ENCODE results near the gene C2CD3. TPM values are rescaled to one million over a fixed set of nuclear protein-coding genes. Genes with fewer than 3 reads are reported as not detected.

The C2CD3 gene
- total and polyA plus RNA-seq, 2 donors = 12.2 to 13.6 TPM

DNA sequence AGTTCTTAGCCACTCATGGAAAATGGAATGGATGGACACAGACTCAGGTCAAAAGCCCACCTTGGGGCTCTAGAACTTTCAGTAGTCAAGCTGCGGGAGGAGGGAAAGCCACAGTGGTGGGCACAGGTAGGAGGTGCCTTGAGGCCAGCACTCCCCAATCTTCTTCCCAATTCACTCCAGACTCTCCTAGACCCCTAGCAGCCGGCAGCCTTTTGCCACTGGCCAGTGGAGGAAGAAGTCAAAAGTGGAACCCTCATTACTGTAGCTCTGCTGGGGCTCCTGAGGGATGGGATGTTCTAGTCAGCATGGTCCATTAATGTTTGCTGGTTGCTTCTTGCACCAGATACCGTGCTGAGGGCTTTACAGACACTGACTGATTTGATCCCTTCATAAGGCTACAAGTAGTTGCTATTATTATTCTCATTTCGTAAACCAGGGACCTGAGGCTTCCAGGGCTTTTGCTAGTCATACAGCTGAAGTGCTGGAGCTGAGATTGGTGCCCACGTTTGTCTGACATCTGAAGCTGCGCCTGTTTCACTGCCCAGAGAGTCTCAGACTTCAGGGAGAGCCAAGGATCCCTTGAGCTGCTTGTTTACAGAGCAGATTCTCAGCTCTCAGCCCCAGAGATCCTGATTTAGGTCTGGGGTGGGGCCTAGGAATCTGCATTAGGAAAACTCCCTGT, 163.0 kb downstream of the C2CD3 start:
- Histone ChIP-seq H3K36me3 (ENCODE audit: control insufficient read depth in 2 of 2, insufficient read depth in 2 of 2, low read length in 1 of 2) (peaks cover 18 to 28% of the 10 kb centered on the region in 2 donors), H3K4me1 (ENCODE audit: control insufficient read depth in 2 of 2, insufficient read depth in 2 of 2, low read length in 2 of 2) (peaks cover 12 to 55% of the 10 kb centered on the region in 2 donors), H3K4me3 (ENCODE audit: low read length in 2 of 2) (no peak overlapping the region), H3K27me3 (ENCODE audit: control insufficient read depth in 2 of 2, insufficient read depth in 1 of 2, low read length in 1 of 2) (no peaks in the 10 kb centered on the region), H3K9me3 (ENCODE audit: control insufficient read depth in 2 of 2, insufficient read depth in 1 of 2, low read length in 1 of 2) (no peaks in the 10 kb centered on the region), H3K27ac (ENCODE audit: low read depth in 1 of 2, low read length in 1 of 2) (no peak overlapping the region)
- DNase-seq (ENCODE audit: low read depth in 6 of 9, low spot score in 9 of 9) = no peak
- 96% methylated on average over 6 of the region's 6 CpGs for WGBS

DNA sequence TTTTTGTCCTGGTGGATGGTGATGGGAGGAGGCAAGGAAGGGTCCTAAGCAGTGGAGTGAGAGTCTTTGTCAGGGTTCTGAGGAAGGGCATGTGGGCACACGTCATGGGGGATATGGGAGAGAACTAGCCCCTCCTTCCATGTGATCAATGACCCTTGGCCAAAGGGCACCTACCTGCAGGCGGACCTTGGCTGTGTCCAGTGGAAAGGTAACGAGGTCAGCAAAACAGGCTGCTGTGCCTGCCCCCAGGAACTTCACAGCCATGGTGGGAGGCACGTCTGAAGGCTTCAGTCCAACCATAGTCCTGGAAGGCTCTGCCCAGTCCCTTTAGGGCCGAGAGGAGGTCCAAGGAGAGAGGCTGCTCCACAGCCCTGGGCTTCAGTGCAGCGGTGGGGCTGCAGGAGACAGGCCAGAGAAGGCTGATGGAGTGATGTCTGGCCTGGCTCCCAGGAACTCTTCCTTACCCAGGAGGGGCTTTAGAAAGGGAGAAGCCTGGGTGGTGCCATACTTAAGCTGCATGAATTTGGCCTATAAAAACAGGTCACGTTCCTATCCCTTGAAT, 164.0 kb downstream of the C2CD3 start:
- no peak for DNase-seq (ENCODE audit: low read depth in 6 of 9, low spot score in 9 of 9)
- Histone ChIP-seq H3K27me3 (ENCODE audit: control insufficient read depth in 2 of 2, insufficient read depth in 1 of 2, low read length in 1 of 2) (no peaks in the 10 kb centered on the region), H3K4me3 (ENCODE audit: low read length in 2 of 2) (no peak overlapping the region), H3K4me1 (ENCODE audit: control insufficient read depth in 2 of 2, insufficient read depth in 2 of 2, low read length in 2 of 2) (peaks cover 12 to 54% of the 10 kb centered on the region in 2 donors), H3K9me3 (ENCODE audit: control insufficient read depth in 2 of 2, insufficient read depth in 1 of 2, low read length in 1 of 2) (no peaks in the 10 kb centered on the region), H3K36me3 (ENCODE audit: control insufficient read depth in 2 of 2, insufficient read depth in 2 of 2, low read length in 1 of 2) (peaks cover 23 to 31% of the 10 kb centered on the region in 2 donors), H3K27ac (ENCODE audit: low read depth in 1 of 2, low read length in 1 of 2) (no peak overlapping the region)
- 97% methylated on average over 7 of the region's 7 CpGs for WGBS

DNA sequence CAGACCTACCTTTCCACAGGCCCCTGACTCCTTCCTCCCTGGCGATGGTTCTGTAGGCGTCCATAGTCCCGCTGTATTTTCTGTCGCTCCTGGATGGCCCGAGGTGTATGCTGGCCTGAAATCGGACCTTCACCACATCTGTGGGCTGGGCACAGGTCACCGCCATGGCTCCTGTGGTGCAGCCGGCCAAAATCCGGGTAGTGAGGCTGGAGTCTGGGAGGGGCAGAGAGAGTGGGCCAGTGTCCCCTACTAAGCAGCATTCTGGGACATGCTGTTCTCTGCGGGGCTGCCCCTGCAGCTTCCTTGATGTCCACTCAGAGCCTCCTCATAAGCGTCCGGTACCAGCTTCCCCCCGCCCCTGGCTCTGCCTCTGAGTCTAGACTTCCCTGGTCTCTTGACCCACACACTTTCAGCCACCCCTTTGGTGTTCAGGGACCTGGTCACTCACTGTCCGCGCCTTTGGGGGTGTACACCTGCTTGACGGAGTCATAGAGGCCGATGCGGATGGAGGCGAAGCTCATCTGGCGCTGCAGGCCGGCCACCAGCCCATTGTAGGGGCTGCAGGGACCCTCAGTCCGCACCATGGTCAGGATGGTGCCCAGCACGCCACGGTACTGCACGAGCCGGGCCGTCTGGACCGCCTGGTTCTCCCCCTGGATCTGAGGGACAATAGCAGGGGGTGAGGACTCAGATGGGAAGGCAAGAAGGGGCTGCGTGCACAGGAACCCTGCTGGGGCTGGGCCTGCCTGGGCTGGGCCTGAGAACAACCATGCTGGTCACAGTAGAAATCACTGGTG, 164.9 kb downstream of the C2CD3 start:
- Histone ChIP-seq H3K27me3 (ENCODE audit: control insufficient read depth in 2 of 2, insufficient read depth in 1 of 2, low read length in 1 of 2) (no peaks in the 10 kb centered on the region), H3K4me1 (ENCODE audit: control insufficient read depth in 2 of 2, insufficient read depth in 2 of 2, low read length in 2 of 2) (peaks cover 12 to 45% of the 10 kb centered on the region in 2 donors), H3K27ac (ENCODE audit: low read depth in 1 of 2, low read length in 1 of 2) (peak overlapping the region; percentile 18 to 48), H3K4me3 (ENCODE audit: low read length in 2 of 2) (no peak overlapping the region), H3K9me3 (ENCODE audit: control insufficient read depth in 2 of 2, insufficient read depth in 1 of 2, low read length in 1 of 2) (no peaks in the 10 kb centered on the region), H3K36me3 (ENCODE audit: control insufficient read depth in 2 of 2, insufficient read depth in 2 of 2, low read length in 1 of 2) (peaks cover 29 to 34% of the 10 kb centered on the region in 2 donors)
- no peak for DNase-seq (ENCODE audit: low read depth in 6 of 9, low spot score in 9 of 9)
- 99% methylated on average over 29 of the region's 29 CpGs for WGBS

DNA sequence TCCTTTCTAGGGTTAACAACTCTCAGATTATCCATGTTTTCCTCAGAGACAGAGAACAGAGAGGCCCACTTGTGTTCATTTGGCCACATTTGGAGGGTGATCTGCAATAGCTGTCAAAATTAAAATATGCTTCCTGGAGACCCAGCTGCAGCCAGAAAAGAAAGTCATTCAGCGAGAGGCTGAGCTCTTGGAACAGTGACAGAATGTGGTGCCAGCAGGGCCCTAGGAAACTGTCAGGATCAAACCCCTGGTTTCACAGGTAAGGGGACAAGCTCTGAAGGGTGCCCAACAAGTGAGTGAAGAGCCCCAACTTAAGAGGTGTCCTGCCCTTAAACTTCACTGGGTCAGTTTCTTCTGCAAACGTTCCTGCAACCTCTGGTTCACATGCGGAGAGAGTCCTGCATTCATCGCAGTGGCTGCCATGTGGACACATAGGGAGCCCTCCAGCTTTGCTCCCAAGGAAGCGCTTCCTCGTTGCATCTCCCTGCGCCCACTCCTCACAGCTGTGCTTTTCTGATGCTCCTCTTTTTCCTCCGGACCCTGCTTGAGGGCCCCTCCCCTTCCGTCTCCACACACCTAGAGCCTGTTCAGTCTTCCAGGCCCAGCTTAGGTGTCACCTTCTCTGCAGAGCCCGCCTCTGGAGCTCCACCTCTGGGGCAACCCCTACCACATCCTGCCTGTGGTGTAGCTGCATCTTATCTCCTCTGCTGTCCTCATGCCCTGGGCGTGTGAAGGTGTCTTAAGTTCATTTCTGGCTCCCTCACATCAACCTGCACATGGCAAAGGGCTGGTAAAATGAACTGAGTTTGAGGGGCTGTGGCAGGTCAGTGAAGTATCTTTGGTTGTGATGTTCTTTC, 165.8 kb downstream of the C2CD3 start:
- WGBS = 55% methylated on average over 11 of the region's 11 CpGs
- H3K4me3 ChIP-seq (ENCODE audit: low read length in 2 of 2) = no peak overlapping the region
- no peaks in the 10 kb centered on the region for H3K9me3 ChIP-seq (ENCODE audit: control insufficient read depth in 2 of 2, insufficient read depth in 1 of 2, low read length in 1 of 2)
- no peaks in the 10 kb centered on the region for H3K27me3 ChIP-seq (ENCODE audit: control insufficient read depth in 2 of 2, insufficient read depth in 1 of 2, low read length in 1 of 2)
- peaks cover 31 to 36% of the 10 kb centered on the region in 2 donors for H3K36me3 ChIP-seq (ENCODE audit: control insufficient read depth in 2 of 2, insufficient read depth in 2 of 2, low read length in 1 of 2)
- peak in 7 of 9 donors; percentile 58 to 92 (median 72) for DNase-seq (ENCODE audit: low read depth in 6 of 9, low spot score in 9 of 9)
- peak overlapping the region; percentile 18 to 58 for H3K27ac ChIP-seq (ENCODE audit: low read depth in 1 of 2, low read length in 1 of 2)
- H3K4me1 ChIP-seq (ENCODE audit: control insufficient read depth in 2 of 2, insufficient read depth in 2 of 2, low read length in 2 of 2) = peaks cover 12 to 38% of the 10 kb centered on the region in 2 donors

DNA sequence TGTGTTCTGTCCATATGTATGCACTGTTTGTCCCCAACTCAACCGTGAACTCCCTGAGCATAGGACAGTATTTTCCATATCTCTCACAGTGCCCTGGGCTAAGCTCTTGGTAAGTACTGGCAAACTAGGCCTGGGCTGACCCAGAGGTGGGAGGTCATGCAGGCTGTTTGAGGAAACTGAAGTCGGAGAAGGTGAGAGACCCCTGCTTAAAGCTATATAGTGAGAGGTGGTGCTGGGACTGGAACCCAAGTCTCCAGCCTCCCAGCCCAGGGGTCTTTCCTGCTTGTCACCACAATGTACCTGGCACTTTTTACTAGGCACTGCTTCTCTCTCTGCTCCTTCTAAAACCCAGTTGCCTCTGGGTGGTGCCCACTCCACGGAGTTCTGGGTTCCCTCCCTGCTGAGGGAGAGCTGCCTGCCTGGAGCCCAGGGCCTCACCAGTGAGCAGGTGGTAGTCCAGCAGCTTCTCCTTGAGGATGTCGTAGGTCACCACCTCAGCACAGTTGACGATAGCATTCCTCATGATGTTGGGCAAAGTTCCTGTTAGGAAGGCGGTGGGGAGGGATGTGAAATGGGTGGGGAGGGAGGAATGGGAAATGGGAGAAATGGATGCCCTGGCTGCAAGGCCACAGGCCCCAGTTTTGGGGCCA, 166.6 kb downstream of the C2CD3 start:
- 91% methylated on average over 6 of the region's 6 CpGs for WGBS
- Histone ChIP-seq H3K4me3 (ENCODE audit: low read length in 2 of 2) (no peak overlapping the region), H3K4me1 (ENCODE audit: control insufficient read depth in 2 of 2, insufficient read depth in 2 of 2, low read length in 2 of 2) (peaks cover 12 to 42% of the 10 kb centered on the region in 2 donors), H3K27me3 (ENCODE audit: control insufficient read depth in 2 of 2, insufficient read depth in 1 of 2, low read length in 1 of 2) (no peaks in the 10 kb centered on the region), H3K9me3 (ENCODE audit: control insufficient read depth in 2 of 2, insufficient read depth in 1 of 2, low read length in 1 of 2) (no peaks in the 10 kb centered on the region), H3K36me3 (ENCODE audit: control insufficient read depth in 2 of 2, insufficient read depth in 2 of 2, low read length in 1 of 2) (peaks cover 31 to 36% of the 10 kb centered on the region in 2 donors), H3K27ac (ENCODE audit: low read depth in 1 of 2, low read length in 1 of 2) (no peak overlapping the region)
- no peak for DNase-seq (ENCODE audit: low read depth in 6 of 9, low spot score in 9 of 9)

DNA sequence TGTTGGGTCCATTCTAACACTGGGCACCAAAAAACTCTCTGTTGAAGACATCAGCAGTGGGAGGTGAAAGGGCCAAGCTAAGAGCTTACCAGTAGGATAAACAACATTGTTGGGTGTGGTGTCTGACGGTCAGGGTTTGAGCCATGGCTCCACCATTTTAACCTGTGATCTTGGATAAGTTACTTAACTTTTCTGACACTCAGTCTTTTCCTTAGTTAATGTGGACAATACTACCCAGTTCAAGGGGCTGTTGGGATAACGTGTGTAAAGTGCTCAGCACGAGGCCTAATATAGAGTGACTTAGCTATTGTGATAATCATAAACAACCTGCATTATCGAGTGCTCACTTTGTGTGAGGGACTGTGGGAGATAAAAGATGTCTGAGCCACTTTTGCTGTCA, 168.0 kb downstream of the C2CD3 start:
- Histone ChIP-seq H3K9me3 (ENCODE audit: control insufficient read depth in 2 of 2, insufficient read depth in 1 of 2, low read length in 1 of 2) (no peaks in the 10 kb centered on the region), H3K27ac (ENCODE audit: low read depth in 1 of 2, low read length in 1 of 2) (no peak overlapping the region), H3K4me3 (ENCODE audit: low read length in 2 of 2) (no peak overlapping the region), H3K27me3 (ENCODE audit: control insufficient read depth in 2 of 2, insufficient read depth in 1 of 2, low read length in 1 of 2) (no peaks in the 10 kb centered on the region), H3K4me1 (ENCODE audit: control insufficient read depth in 2 of 2, insufficient read depth in 2 of 2, low read length in 2 of 2) (peaks cover 9 to 32% of the 10 kb centered on the region in 2 donors), H3K36me3 (ENCODE audit: control insufficient read depth in 2 of 2, insufficient read depth in 2 of 2, low read length in 1 of 2) (peaks cover 31 to 36% of the 10 kb centered on the region in 2 donors)
- over 99% methylated on average over 4 of the region's 4 CpGs for WGBS
- DNase-seq (ENCODE audit: low read depth in 6 of 9, low spot score in 9 of 9) = no peak

DNA sequence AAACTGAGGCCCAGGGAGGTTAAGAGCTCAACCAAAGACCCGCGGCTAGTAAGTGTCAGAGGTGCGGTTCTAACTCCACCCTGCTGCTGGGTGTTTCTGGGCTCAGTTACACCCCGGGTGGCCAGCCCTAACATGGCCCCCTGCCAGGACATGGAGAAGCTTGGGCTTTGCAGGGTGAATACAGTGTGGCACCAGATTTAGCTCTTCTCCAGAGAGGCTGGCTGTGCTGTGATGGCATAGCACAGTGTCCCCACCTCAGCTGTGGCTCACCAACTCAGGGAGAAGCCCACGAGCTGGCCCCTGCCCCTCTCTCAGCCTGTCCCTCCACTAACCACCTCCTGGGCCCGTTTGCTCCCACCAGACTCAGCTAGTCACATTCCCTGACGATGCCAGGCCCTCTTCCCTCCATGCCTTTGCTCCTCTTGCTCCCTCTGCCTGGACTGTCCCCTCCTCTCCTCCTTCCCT, 168.9 kb downstream of the C2CD3 start:
- Histone ChIP-seq H3K27me3 (ENCODE audit: control insufficient read depth in 2 of 2, insufficient read depth in 1 of 2, low read length in 1 of 2) (no peaks in the 10 kb centered on the region), H3K4me1 (ENCODE audit: control insufficient read depth in 2 of 2, insufficient read depth in 2 of 2, low read length in 2 of 2) (peaks cover 9 to 39% of the 10 kb centered on the region in 2 donors), H3K36me3 (ENCODE audit: control insufficient read depth in 2 of 2, insufficient read depth in 2 of 2, low read length in 1 of 2) (peaks cover 31 to 36% of the 10 kb centered on the region in 2 donors), H3K9me3 (ENCODE audit: control insufficient read depth in 2 of 2, insufficient read depth in 1 of 2, low read length in 1 of 2) (no peaks in the 10 kb centered on the region), H3K4me3 (ENCODE audit: low read length in 2 of 2) (no peak overlapping the region), H3K27ac (ENCODE audit: low read depth in 1 of 2, low read length in 1 of 2) (no peak overlapping the region)
- 91% methylated on average over 7 of the region's 7 CpGs for WGBS
- no peak for DNase-seq (ENCODE audit: low read depth in 6 of 9, low spot score in 9 of 9)

DNA sequence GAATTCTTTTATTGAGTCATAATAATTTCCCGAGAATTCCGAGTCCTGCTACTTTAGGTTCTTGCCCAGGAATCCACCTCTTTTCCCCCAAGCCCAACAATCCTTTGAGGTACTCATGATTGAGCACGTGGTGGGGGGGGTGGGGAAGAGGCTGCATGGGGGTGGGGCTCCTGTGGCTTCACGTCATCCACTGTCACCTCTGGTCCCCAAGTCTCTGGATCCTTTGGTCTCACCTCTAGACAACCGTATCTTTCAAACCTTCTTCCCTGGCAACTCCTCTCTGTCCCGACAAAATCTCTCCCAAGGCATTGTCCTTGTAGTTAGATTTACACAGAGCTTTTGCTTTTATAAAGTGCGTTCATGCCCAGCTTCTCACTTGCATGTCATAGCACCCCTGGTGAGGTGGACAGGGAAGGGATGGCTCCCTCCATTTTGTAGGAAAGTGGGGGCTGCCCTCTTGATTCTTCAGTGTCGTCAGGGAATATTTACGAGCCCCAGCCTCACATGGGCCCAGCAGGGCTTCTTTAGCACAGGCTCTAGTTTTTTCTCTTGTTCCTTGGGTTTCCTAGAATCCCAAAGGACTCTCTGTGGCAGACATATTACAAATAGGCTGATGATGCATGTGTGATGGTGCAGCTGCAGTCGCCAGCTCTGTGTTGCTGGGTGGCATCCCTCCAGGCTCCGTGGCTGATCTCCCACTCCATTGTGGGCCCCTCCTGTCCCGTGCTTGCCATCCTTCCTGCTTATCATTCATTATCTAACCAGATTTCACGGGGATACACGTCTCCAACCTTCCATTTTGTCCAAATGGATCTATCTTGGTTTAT, 170.3 kb downstream of the C2CD3 start:
- Histone ChIP-seq H3K36me3 (ENCODE audit: control insufficient read depth in 2 of 2, insufficient read depth in 2 of 2, low read length in 1 of 2) (peaks cover 31 to 33% of the 10 kb centered on the region in 2 donors), H3K4me1 (ENCODE audit: control insufficient read depth in 2 of 2, insufficient read depth in 2 of 2, low read length in 2 of 2) (peaks cover 17 to 35% of the 10 kb centered on the region in 2 donors), H3K27ac (ENCODE audit: low read depth in 1 of 2, low read length in 1 of 2) (no peak overlapping the region), H3K9me3 (ENCODE audit: control insufficient read depth in 2 of 2, insufficient read depth in 1 of 2, low read length in 1 of 2) (no peaks in the 10 kb centered on the region), H3K27me3 (ENCODE audit: control insufficient read depth in 2 of 2, insufficient read depth in 1 of 2, low read length in 1 of 2) (no peaks in the 10 kb centered on the region), H3K4me3 (ENCODE audit: low read length in 2 of 2) (no peak overlapping the region)
- 96% methylated on average over 14 of the region's 14 CpGs for WGBS
- DNase-seq (ENCODE audit: low read depth in 6 of 9, low spot score in 9 of 9) = no peak
